ENCODE measurements around the gene C14orf39.

- TF ChIP-seq ZNF232 (CRISPR knock-in tag; IDR thresholded peaks at IDR 0.05) (no peak), ATF3 (CRISPR knock-in tag; conservative IDR thresholded peaks at IDR 0.05) (no peak), CREM (CRISPR knock-in tag; IDR thresholded peaks at IDR 0.05) (no peak), ZNF416 (CRISPR knock-in tag; IDR thresholded peaks at IDR 0.05) (no peak), CTCF (IDR thresholded peaks at IDR 0.05) (no peak), HMGXB4 (CRISPR knock-in tag; IDR thresholded peaks at IDR 0.05) (no peak)
Measured at GRCh38 chr14:60487211-60487610, 1.3 kb upstream of the C14orf39 start.

All from WTC11 (cell line).